ENCODE measurements around the gene ZNF474.
A peak's percentile ranks its signal among the peaks of the same experiment; 100 is the strongest.

The ZNF474 gene

DNA sequence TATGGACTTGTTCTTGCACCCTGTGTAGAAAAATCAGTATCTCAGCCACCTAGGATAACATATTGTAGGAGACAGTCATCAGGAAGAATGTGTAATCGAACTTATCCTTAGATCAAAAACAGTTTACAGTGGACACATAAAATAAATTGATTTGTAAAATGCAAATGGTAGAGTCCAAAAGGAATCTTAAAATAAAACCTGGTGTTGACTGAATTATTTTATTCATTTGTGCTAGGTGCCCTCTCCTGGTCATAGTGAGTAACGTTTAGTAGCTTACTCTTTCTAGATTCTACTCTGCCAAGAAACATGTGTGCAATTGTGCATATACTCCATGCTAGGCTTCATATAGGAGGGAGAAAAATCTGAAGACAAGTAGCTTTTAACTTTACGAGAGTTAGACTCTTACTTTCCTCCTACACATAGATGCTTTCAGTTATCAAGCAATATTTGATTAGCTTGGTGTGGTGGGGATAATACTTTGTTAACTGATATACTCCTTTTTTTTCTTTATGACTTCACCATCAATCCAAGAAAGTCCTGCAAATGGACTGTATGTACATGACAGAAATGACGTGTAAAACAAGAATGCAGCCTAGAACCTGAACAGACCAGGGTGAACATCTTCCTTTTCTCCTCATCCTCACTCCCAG, 27.6 kb upstream of the ZNF474 start:
- in situ Hi-C loops (cut with HindIII; ENCODE audit: low pct_ligation_motif_present, low sequenced_read_pairs): no loop called here
- Histone ChIP-seq H3K27ac (peak overlapping the region; percentile 55), H3K27me3 (replicated peaks) (no peaks in the 10 kb centered on the region), H3K36me3 (replicated peaks) (no peaks in the 10 kb centered on the region), H3K4me3 (ENCODE audit: low read depth, low read length) (no peak overlapping the region)
- TF ChIP-seq, protein P1, sequence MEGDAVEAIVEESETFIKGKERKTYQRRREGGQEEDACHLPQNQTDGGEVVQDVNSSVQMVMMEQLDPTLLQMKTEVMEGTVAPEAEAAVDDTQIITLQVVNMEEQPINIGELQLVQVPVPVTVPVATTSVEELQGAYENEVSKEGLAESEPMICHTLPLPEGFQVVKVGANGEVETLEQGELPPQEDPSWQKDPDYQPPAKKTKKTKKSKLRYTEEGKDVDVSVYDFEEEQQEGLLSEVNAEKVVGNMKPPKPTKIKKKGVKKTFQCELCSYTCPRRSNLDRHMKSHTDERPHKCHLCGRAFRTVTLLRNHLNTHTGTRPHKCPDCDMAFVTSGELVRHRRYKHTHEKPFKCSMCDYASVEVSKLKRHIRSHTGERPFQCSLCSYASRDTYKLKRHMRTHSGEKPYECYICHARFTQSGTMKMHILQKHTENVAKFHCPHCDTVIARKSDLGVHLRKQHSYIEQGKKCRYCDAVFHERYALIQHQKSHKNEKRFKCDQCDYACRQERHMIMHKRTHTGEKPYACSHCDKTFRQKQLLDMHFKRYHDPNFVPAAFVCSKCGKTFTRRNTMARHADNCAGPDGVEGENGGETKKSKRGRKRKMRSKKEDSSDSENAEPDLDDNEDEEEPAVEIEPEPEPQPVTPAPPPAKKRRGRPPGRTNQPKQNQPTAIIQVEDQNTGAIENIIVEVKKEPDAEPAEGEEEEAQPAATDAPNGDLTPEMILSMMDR (IDR thresholded peaks at IDR 0.05; ENCODE audit: low read depth, low read length, missing control alignments): peak; percentile 49
- peak; percentile 60 for DNase-seq

DNA sequence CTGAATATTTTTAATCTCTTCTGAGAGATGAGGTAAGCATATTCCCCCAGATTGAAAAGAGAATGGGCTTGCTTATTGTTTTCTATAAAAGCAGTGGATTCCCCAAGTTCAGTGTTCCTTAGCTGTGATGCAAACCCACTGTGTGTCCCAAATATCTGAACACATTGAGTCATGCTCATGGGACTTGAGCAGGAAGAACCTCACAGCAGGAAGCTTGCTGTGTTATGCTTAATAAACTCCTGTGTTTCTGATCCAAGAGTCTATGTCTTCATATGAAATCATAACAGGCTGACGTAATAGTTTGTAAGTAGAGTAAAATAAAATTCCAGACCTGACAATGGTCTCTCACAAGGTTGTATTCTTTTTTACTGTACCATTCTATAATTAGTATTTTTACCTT, 26.5 kb upstream of the ZNF474 start:
- Histone ChIP-seq H3K27me3 (replicated peaks) (no peaks in the 10 kb centered on the region), H3K4me3 (ENCODE audit: low read depth, low read length) (no peak overlapping the region), H3K36me3 (replicated peaks) (no peaks in the 10 kb centered on the region), H3K27ac (peak overlapping the region; percentile 55)
- in situ Hi-C loops (cut with HindIII; ENCODE audit: low pct_ligation_motif_present, low sequenced_read_pairs): no loop called here
- TF ChIP-seq, protein P1 (IDR thresholded peaks at IDR 0.05; ENCODE audit: low read depth, low read length, missing control alignments): no peak
- peak; percentile 92 for DNase-seq

DNA sequence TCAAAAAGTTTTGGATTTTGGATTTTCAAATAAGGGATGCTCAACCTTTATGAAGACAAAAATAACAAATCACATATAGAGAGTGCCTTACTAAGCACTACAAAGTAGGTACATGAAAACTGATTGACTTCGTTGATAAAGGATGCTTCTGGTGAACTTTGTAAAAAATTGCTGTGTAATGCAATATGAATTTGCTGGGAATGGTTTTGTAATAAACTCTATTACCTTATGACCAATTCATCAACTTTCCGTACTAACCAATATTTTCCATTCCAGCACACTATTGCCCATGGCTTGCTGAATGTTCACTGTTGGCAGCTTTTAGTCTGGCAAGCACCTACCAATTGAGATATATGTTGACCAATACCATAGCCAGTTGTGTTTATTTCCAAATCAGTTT, 23.4 kb upstream of the ZNF474 start:
- no peaks in the 10 kb centered on the region for H3K27me3 ChIP-seq (replicated peaks)
- DNase-seq: no peak
- no peak overlapping the region for H3K27ac ChIP-seq
- in situ Hi-C loops (cut with HindIII; ENCODE audit: low pct_ligation_motif_present, low sequenced_read_pairs): no loop called here
- TF ChIP-seq, protein P1 (IDR thresholded peaks at IDR 0.05; ENCODE audit: low read depth, low read length, missing control alignments): no peak
- H3K36me3 ChIP-seq (replicated peaks): no peaks in the 10 kb centered on the region
- H3K4me3 ChIP-seq (ENCODE audit: low read depth, low read length): no peak overlapping the region

DNA sequence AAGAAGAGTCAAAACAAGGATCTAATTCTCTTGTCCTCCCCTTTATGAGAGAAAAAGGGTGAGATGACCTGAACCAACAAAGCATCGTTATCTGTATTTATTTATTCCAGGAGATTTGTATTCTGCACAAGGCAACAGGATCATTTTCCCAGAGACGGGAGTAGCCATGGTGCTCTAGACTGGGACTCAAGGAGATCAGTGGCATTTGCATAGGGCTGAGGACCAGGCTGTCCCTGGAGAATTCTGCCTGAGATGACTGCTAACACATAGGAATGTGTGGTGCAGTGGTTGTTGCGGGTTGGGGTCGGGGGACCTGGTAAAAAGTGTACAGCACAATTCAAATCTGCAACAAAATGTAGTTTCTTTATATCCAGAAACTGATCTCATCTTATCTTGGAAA, 22.3 kb upstream of the ZNF474 start:
- in situ Hi-C loops (cut with HindIII; ENCODE audit: low pct_ligation_motif_present, low sequenced_read_pairs): no loop called here
- H3K4me3 ChIP-seq (ENCODE audit: low read depth, low read length): no peak overlapping the region
- no peaks in the 10 kb centered on the region for H3K36me3 ChIP-seq (replicated peaks)
- no peaks in the 10 kb centered on the region for H3K27me3 ChIP-seq (replicated peaks)
- TF ChIP-seq, protein P1 (IDR thresholded peaks at IDR 0.05; ENCODE audit: low read depth, low read length, missing control alignments): no peak
- no peak overlapping the region for H3K27ac ChIP-seq
- DNase-seq: no peak

DNA sequence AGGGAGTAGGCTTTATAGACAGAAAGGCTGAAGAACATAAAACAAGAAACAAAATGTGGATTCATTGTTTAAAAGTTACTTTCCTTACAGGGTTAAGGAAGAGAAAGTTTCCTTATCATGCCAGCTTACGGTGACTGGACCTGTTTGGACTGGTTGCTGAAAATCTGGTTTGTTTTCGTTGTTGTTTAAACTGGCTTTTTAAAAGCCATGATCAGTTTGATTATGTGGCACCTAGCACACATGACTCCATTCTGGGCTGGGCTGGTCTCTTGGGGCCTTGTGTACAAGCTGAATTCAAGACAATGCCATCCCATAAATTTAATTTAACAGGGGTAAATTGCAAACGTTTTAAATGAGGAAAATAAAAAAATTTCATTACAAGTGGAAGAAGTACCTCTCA, 18.4 kb upstream of the ZNF474 start:
- Histone ChIP-seq H3K27me3 (replicated peaks) (no peaks in the 10 kb centered on the region), H3K27ac (no peak overlapping the region), H3K4me3 (ENCODE audit: low read depth, low read length) (no peak overlapping the region), H3K36me3 (replicated peaks) (no peaks in the 10 kb centered on the region)
- TF ChIP-seq, protein P1 (IDR thresholded peaks at IDR 0.05; ENCODE audit: low read depth, low read length, missing control alignments): no peak
- DNase-seq: no peak
- in situ Hi-C loops (cut with HindIII; ENCODE audit: low pct_ligation_motif_present, low sequenced_read_pairs): no loop called here

DNA sequence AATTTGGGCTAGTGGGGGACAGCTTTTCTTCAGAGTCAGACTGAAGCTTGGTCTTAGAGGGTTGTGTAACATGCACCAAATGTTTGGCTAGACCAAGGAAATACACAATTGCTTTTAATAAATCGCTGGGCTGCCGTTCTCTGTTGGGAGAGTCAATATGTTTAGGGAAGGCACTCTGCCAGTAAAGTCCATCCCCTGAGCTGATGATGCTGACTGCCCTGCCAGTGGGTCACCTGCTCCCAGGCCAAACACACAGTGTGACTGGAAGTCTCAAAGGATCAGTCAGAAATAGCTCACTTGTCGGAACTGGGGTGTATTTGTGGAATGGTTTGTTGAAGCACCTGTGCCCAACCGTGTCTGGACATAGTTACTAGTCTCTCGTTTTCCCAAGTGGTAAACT, 17.9 kb upstream of the ZNF474 start:
- TF ChIP-seq, protein P1 (IDR thresholded peaks at IDR 0.05; ENCODE audit: low read depth, low read length, missing control alignments): no peak
- Histone ChIP-seq H3K27me3 (replicated peaks) (no peaks in the 10 kb centered on the region), H3K27ac (no peak overlapping the region), H3K4me3 (ENCODE audit: low read depth, low read length) (no peak overlapping the region), H3K36me3 (replicated peaks) (no peaks in the 10 kb centered on the region)
- in situ Hi-C loops (cut with HindIII; ENCODE audit: low pct_ligation_motif_present, low sequenced_read_pairs): no loop called here
- DNase-seq: no peak
